Testis (tissue), 2 donors: ENCODE results near the gene DUOXA1.

Source experiments
- POLR2A ChIP-seq: fragments of 450-650 bp; IDR thresholded peaks from one replicate; pipeline ENCODE4 v1.6.1; 2017; ENCODE audit warnings: antibody characterized with exemption, mild to moderate bottlenecking, moderate library complexity
- TF ChIP-seq, protein P1 (sequence below), 3 experiments: fragments of 450-650 bp in 2 of 3; fragments of 200-600 bp in 1 of 3; sonication (generic) in 1 of 3; IDR thresholded peaks; one replicate each; pipeline ENCODE4 v1.5.1; 2016 to 2019; ENCODE audit warnings: antibody characterized with exemption in 3 of 3, mild to moderate bottlenecking in 2 of 3, moderate library complexity in 1 of 3

DNA sequence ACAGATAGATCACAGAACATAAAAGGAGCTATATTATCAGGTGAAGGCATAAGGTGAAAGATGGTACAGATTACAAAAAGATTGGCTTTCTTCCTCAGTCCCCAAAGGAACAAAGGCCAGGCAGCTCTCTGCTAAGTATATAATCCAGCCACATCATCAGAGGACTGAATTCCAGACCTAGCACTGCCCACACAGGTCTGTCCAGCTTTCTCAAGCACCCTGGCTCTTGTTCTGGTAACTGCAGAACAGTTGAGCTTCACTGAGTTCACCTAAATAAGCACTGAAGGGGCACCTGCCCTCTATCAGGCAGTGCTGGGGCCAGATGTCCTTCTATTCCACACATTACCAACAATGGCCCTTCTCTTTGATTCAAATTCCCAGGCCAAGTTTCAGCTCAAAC, 6.3 kb downstream of the DUOXA1 start:
- TF ChIP-seq, protein P1, sequence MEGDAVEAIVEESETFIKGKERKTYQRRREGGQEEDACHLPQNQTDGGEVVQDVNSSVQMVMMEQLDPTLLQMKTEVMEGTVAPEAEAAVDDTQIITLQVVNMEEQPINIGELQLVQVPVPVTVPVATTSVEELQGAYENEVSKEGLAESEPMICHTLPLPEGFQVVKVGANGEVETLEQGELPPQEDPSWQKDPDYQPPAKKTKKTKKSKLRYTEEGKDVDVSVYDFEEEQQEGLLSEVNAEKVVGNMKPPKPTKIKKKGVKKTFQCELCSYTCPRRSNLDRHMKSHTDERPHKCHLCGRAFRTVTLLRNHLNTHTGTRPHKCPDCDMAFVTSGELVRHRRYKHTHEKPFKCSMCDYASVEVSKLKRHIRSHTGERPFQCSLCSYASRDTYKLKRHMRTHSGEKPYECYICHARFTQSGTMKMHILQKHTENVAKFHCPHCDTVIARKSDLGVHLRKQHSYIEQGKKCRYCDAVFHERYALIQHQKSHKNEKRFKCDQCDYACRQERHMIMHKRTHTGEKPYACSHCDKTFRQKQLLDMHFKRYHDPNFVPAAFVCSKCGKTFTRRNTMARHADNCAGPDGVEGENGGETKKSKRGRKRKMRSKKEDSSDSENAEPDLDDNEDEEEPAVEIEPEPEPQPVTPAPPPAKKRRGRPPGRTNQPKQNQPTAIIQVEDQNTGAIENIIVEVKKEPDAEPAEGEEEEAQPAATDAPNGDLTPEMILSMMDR (IDR thresholded peaks at IDR 0.05): no peak
- TF ChIP-seq POLR2A: no peak
